NCI-H524 treated with DMSO at 0.1 percent for 48 hours (cell line): ENCODE data around the gene AVPI1.
"Not testable (repeated sequence)": the region's sequence is repeated elsewhere in the genome, so short reads cannot be mapped to it uniquely, and the experiment has no call there.

Source experiments
- DNase-seq: peaks from one replicate; lab custom pipeline; 2025; lab: John Stamatoyannopoulos, UW

AVPI1 gene

DNA sequence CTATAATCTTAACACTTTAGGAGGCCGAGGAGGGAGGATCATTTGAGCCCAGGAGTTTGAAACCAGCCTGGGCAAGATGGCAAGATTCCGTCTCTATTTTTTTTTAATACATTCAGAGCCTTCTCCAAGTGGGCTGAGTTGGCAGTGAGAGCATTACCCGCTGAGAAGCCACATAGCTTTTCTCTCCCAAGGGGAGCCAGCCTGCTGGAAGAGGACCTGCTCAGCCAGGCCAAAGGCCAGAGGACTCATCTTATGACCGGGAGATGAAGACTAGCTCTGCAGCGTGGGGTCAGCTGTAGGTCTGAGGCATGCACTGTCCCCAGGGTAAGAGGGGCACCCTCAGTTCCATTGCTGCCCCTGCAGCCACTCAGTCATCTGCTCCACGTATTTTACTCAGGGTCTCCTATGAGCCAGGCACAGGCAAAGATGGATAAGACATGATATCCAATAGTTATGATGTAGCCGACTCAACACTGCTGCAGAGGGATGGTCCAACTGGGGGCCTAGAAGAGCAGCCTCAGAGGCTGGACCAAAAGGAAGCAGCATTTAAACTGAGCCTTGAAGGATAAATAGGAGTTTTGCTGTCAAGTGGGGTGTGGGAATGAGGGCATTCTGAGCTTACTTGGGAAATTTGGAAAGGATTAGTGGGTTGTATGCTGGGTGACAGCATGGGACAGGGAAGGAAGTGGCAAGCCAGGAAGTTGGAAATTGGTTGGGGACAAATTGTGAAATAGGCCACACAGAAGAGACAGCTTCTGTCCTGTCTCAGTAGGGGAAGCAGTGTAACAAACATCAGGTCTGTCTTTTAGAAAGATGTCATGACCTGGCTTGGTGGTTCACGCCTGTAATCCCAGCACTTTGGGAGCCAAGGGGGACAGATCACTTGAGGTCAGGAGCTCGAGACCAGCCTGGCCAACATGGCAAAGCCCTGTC is 24.9 kb upstream of the AVPI1 start:
- no peak for DNase-seq

GRCh38 chr10:97708976-97709946 is 22.2 kb upstream of the AVPI1 start:
- DNase-seq: no peak

- DNase-seq: no peak
These were observed 21.1 kb upstream of the AVPI1 start for GRCh38 chr10:97708167-97708566.

GRCh38 chr10:97707134-97707861 is 20.3 kb upstream of the AVPI1 start:
- DNase-seq: no peak

DNA sequence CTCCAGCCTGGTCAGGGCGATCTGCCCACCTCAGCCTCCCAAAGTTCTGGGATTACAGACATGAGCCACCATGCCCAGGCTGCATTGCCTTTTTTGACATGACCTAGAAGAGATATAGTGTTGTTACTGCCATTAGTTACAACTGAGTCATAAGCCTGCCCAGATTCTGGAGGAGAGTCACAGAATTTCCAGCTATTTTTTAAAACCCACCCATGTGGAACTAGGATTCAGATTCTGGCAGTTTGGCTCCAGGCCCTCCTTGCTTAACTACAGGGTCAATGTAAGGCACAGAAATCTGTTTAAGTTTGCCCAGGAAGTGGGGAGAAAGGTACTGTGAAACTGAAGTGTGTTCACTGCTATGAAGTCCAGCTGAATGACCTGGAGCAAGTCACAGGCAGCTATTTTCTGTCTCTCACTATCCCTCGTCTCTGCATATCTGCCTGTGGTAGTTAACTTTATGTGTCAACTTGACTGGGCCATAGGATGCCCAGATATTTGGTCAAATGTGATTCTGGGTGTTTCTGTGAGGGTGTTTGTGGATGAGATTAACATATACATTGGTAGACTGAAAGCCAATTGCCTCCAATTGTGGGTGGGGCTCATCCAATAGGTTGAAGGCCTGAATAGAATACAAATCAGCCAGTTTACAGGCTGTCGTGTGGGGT is 18.1 kb upstream of the AVPI1 start:
- no peak for DNase-seq

DNA sequence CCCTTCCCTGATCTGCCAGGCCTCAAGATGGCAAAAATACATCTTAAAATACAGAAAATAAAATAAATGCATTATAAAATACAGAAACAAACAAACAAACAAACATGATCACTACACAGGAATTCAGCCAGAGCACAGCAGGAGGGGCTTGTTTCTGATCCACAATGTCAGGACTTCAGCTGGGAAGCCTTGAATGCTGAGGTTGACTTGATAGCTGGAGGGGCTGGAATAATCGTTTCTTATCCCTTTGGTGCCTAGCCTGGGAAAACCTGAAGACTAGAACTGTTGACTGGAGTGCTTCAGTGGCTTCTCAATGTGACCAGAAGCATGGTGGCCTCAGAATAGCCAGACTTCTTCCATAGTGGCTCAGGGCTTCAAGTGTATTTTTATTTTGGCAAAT is 17.3 kb upstream of the AVPI1 start:
- DNase-seq: no peak

DNA sequence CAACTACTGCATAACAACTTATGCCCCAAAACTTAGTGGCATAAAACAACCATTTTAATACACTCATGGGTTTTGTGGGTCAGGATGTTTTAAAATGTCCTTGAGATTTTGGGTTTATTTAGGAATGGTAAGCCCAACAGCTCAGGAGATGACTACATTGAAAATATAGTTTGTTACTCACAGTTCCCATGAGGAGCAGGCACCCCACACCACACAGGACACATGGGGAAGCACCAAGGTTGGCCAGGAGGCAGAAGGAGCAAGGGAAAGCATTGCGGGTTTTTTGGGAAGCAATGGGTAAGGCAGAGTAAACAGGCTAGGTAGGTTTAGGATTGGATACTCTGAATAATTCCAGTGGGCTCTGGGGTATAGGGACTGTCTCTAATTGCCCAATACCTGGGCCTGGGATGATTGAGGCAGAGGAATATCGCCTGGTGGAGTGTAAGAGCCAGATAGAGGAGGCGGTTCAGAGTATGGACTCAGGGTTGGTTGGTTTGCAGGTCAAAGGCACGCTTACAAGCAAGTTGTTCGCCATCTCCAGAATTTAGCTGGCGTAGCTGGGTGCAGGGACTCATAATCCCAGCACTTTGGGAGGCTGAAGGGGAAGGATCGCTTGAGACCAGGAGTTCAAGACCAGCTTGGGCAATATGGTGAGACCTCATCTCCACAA is 16.5 kb upstream of the AVPI1 start:
- DNase-seq: no peak

GRCh38 chr10:97701438-97702069 is 14.5 kb upstream of the AVPI1 start:
- no peak for DNase-seq

DNA sequence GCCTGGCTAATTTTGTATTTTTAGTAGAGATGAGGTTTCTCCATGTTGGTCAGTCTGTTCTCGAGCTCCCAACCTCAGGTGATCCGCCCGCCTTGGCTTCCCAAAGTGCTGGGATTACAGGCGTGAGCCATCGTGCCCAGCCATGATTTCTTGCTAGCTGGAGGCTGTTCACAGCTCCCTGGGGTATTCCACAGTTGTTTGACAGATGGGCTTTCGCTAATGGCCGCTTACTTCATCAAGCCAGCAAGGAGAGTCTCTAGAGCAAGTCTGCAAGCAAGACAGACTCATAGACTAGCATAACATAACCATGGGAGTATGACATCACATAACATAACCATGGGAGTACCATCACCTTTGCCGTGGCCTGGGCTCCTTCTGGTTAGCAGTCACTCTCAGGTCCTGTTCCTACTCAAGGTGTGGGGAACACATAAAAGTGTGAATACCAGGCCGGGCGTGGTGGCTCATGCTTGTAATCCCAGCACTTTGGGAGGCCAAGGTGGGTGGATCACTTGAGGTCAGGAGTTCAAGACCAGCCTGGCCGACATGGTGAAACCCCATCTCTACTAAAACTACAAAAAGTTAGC is 11.1 kb upstream of the AVPI1 start:
- not testable (repeated sequence) for DNase-seq

- no peak for DNase-seq
These were observed 3.1 kb upstream of the AVPI1 start for GRCh38 chr10:97690133-97690532.

DNA sequence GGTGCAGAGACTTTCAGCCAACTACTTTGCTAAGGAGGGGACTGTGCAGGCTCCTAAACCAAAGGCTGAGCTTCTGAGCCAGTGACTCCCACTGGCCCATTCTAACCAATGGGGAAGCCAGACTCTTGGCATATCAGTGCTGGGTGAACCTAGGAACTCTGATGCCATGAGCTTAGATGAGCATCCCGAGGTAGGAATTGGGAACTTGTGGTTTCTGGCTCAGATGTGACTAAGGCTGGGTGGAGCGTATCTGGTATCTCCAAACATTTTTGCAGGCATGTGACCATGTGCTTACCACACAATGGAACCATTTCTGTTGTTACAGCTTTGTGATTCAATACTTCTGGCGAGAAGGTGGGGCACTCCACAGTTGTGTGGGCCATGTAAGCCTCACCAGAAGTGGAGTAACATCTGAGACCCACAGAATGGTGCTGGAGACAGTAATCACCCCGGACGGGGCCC is 2.5 kb upstream of the AVPI1 start:
- no peak for DNase-seq

DNA sequence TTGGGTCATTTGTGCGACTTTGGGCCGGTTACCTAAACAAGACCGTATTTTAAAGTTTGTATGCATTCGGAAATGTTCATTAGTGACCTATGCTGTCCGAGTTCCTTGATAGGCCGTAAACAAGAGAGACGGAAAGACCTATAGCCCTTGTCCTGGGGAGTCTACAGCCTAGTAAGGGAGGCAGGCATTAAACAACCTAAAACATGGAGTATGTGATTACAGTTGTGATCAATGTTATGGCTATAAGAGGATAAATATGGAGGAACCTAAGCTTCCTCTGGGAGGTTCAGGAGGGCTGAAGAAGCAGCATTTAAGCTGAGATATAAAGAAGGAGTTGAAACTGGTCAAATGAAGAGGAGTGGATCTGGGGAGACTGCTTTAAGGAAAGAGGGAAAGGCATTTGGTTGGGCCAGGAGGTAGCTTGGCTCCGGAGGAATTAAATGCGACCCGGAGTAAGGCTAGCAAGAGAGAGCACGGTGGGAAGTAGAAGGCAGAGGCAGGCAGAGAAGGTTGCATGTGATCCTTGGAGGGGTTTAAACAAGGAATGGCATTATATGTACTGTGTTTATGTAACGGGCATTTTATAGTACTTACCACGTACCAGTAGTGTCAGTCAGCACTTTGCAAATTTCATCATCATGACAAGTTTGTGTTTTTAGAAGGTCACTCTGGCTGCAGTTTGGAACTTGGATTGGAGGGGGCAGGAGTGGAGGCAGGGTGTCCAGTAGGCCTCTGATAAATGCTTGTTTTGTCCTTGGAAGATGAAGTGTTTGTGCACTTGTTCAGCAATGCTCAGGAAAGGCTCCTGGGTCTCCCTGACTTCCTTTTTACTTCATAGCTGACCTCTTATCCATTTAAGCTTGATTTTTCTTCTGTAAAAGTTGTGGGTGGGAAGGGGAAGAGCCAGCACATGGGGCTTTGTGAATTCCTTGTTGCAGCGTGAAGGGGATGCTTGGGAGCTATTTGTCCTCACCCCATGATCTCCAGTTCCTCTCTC is 1.0 kb upstream of the AVPI1 start:
- DNase-seq: no peak

- DNase-seq: no peak
These were observed 610 bp downstream of the AVPI1 start for GRCh38 chr10:97686301-97686961.

DNA sequence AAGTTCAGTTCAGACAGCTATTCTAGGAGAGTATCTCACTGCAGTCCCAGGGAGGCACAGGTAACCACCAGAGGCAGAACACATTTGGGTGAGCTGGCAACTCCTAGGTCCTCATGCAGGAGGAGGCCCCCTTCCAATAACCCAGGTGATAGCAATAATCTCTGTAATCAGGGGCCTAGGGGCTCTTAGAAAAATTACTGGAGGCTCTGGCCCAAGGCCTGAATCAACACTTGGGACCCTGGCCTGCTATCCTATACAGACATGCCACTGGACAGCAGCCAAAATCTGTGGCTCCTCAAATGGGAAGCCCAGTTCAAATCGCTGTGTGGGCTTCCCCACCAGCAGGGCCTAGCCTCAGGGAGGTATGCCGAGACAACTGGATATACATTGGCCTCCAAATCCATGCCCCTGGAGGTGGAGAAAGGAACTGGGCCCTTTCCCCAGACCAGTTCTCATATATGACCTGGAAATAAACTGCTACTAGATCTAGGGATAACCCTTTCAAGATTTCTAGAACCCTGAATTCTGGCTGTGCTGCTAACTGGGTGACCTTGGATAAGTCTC is 1.6 kb downstream of the AVPI1 start:
- DNase-seq: no peak

- no peak for DNase-seq
These were observed 2.1 kb downstream of the AVPI1 start for GRCh38 chr10:97684866-97685394.

GRCh38 chr10:97684368-97684713 is 2.7 kb downstream of the AVPI1 start:
- DNase-seq: not testable (repeated sequence)

DNA sequence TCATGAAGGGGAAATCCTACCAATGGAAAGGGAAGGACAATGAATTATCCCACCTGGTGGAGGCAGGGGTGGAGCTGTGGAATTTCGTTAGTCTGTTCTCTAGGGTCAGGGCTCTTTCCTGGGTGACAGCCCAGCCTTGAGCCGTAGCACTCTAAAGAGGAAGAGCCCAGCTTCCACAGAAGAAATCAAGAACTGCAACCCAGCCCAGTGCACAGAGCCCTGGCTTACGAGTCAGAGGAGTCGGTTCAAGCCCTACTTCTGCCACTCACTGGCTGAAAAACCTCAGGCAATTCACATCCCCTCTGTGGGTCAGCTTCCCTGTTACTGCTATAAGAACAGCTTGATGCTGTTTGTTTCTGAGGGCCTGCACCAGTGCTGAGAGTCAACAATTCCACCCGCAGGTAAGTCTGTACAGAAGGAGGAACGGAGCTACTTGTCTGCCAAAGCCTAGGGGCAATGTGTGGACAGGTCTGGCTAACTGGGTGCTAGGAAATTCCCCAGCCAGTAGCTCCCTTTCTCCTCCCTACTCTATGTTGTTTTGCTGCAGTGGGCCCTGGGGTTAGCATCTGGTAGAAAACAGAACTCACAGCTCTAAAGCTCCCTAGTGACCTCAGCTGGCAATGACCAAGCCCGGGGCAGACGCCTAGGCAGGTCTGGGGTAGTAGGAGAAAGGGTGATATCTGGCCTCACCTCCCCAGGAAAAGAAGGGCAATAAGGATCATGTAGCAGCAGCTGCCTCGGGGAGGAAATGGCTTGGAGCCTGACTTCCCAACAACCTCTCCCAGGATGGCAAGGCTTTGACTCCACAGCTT is 3.3 kb downstream of the AVPI1 start:
- no peak for DNase-seq
